ENCODE data around the gene MAPK8IP1. TPM values are rescaled to one million over a fixed set of nuclear protein-coding genes. Genes with fewer than 3 reads are reported as not detected.
"Not testable (repeated sequence)": the region's sequence is repeated elsewhere in the genome, so short reads cannot be mapped to it uniquely, and the experiment has no call there.

The MAPK8IP1 gene
- total and polyA plus RNA-seq, 7 donors: 0.53 to 2.6 (median 1.3) TPM

- intact Hi-C loops (cut with DNase I): no loop called here
- Histone ChIP-seq H3K9me3 (no peaks in the 10 kb centered on the region), H3K36me3 (ENCODE audit: insufficient read depth in 1 of 2, low read depth in 1 of 2) (no peaks in the 10 kb centered on the region), H3K27me3 (ENCODE audit: insufficient read depth in 3 of 3, low read length in 2 of 3) (peaks cover 0 to 38% (median 13%) of the 10 kb centered on the region in 3 donors), H3K4me3 (peak overlapping the region; percentile 69), H3K27ac (no peak overlapping the region), H3K4me1 (peaks cover 7% of the 10 kb centered on the region)
- ATAC-seq: peak; percentile 66 to 90 (median 82)
- DNase-seq: peak; percentile 85 to 93
- 0 to 2% (median 0%) methylated on average over 27 to 62 of the region's 62 CpGs for WGBS, 3 donors
- TF ChIP-seq, protein P1, sequence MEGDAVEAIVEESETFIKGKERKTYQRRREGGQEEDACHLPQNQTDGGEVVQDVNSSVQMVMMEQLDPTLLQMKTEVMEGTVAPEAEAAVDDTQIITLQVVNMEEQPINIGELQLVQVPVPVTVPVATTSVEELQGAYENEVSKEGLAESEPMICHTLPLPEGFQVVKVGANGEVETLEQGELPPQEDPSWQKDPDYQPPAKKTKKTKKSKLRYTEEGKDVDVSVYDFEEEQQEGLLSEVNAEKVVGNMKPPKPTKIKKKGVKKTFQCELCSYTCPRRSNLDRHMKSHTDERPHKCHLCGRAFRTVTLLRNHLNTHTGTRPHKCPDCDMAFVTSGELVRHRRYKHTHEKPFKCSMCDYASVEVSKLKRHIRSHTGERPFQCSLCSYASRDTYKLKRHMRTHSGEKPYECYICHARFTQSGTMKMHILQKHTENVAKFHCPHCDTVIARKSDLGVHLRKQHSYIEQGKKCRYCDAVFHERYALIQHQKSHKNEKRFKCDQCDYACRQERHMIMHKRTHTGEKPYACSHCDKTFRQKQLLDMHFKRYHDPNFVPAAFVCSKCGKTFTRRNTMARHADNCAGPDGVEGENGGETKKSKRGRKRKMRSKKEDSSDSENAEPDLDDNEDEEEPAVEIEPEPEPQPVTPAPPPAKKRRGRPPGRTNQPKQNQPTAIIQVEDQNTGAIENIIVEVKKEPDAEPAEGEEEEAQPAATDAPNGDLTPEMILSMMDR (IDR thresholded peaks at IDR 0.05): no peak
Observed at GRCh38 chr11:45899448-45900174, 14.2 kb downstream of the MAPK8IP1 start.

GRCh38 chr11:45900175-45900800 is 14.8 kb downstream of the MAPK8IP1 start:
- DNase-seq: peak in 1 of 2 donors; percentile 51
- H3K27ac ChIP-seq; H3K36me3 ChIP-seq (ENCODE audit: insufficient read depth in 1 of 2, low read depth in 1 of 2); H3K4me1 ChIP-seq; H3K9me3 ChIP-seq; intact Hi-C loops (cut with DNase I): not testable (repeated sequence)
- Histone ChIP-seq H3K4me3 (peak overlapping the region; percentile 69), H3K27me3 (ENCODE audit: insufficient read depth in 3 of 3, low read length in 2 of 3) (peaks cover 0 to 38% (median 13%) of the 10 kb centered on the region in 3 donors)
- peak; percentile 17 to 30 (median 18) for ATAC-seq
- 4 to 5% (median 5%) methylated on average over 24 to 39 of the region's 59 CpGs for WGBS, 3 donors

- DNase-seq: no peak
- Histone ChIP-seq H3K36me3 (ENCODE audit: insufficient read depth in 1 of 2, low read depth in 1 of 2) (no peaks in the 10 kb centered on the region), H3K4me3 (peak overlapping the region; percentile 69), H3K9me3 (no peaks in the 10 kb centered on the region), H3K4me1 (peaks cover 7% of the 10 kb centered on the region), H3K27me3 (ENCODE audit: insufficient read depth in 3 of 3, low read length in 2 of 3) (peaks cover 0 to 38% (median 13%) of the 10 kb centered on the region in 3 donors), H3K27ac (no peak overlapping the region)
- TF ChIP-seq, protein P1 (IDR thresholded peaks at IDR 0.05): no peak
- intact Hi-C loops (cut with DNase I): no loop called here
- ATAC-seq: no peak
- WGBS, 3 donors: 11 to 15% (median 15%) methylated on average over 8 of the region's 8 CpGs
Observed at GRCh38 chr11:45900916-45901617, 15.6 kb downstream of the MAPK8IP1 start.

DNA sequence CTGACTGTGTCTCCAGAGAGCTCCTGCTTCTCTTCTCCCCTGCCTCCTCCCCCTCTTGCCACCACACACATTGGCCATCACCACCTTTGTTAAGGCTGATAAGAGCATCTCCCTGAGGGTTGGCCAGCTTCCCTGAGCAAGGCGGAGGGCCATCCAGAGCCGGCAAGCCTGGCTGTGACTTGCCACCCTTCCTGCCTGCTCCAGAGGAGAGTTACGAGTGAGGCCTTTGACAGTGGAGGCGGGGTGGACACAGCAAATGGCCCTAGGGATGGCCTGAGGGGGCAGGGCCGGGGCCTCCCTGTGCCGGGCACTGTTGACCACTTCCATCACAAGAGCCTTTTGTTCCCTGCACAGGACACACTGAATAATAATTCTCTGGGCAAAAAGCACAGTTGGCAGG is 16.2 kb downstream of the MAPK8IP1 start:
- TF ChIP-seq, protein P1 (IDR thresholded peaks at IDR 0.05): no peak
- Histone ChIP-seq H3K4me3 (no peak overlapping the region), H3K27me3 (ENCODE audit: insufficient read depth in 3 of 3, low read length in 2 of 3) (peaks cover 0 to 35% (median 13%) of the 10 kb centered on the region in 3 donors), H3K4me1 (peaks cover 2% of the 10 kb centered on the region), H3K36me3 (ENCODE audit: insufficient read depth in 1 of 2, low read depth in 1 of 2) (no peaks in the 10 kb centered on the region), H3K27ac (no peak overlapping the region), H3K9me3 (no peaks in the 10 kb centered on the region)
- ATAC-seq: no peak
- WGBS, 3 donors: 70 to 82% (median 71%) methylated on average over 6 of the region's 6 CpGs
- no peak for DNase-seq
- intact Hi-C loops (cut with DNase I): no loop called here
